ENCODE data around the gene IER5L.

Gene IER5L

GRCh38 chr9:129128689-129129088, 49.4 kb downstream of the IER5L start:
- no peak for ATAC-seq
- TF ChIP-seq ZC3H10 (CRISPR knock-in tag; IDR thresholded peaks at IDR 0.05) (no peak), ZFP3 (CRISPR knock-in tag; IDR thresholded peaks at IDR 0.05) (no peak), POU6F1 (CRISPR knock-in tag; IDR thresholded peaks at IDR 0.05; ENCODE audit: borderline replicate concordance, low read depth) (no peak), BACH2 (CRISPR knock-in tag; IDR thresholded peaks at IDR 0.05; ENCODE audit: borderline replicate concordance) (no peak)

- no peak for TF ChIP-seq PPARA (CRISPR knock-in tag; IDR thresholded peaks at IDR 0.05; ENCODE audit: borderline replicate concordance)
- no peak for TF ChIP-seq ZFP30 (CRISPR knock-in tag; IDR thresholded peaks at IDR 0.05)
- no peak for TF ChIP-seq CSRNP3 (CRISPR knock-in tag; IDR thresholded peaks at IDR 0.05)
- no peak for TF ChIP-seq OSR1 (CRISPR knock-in tag; IDR thresholded peaks at IDR 0.05)
- no peak for TF ChIP-seq GLIS3 (CRISPR knock-in tag; IDR thresholded peaks at IDR 0.05)
- TF ChIP-seq ESRRG (CRISPR knock-in tag; IDR thresholded peaks at IDR 0.05): no peak
- TF ChIP-seq ARNTL (CRISPR knock-in tag; IDR thresholded peaks at IDR 0.05; ENCODE audit: borderline replicate concordance, low read depth): no peak
- TF ChIP-seq CREB5 (CRISPR knock-in tag; IDR thresholded peaks at IDR 0.05; ENCODE audit: low read depth): no peak
- no peak for TF ChIP-seq ISL1 (CRISPR knock-in tag; IDR thresholded peaks at IDR 0.05)
- no peak for TF ChIP-seq SNAI2 (CRISPR knock-in tag; IDR thresholded peaks at IDR 0.05)
- no peak for TF ChIP-seq BACH2 (CRISPR knock-in tag; IDR thresholded peaks at IDR 0.05; ENCODE audit: borderline replicate concordance)
- TF ChIP-seq CSDC2 (CRISPR knock-in tag; IDR thresholded peaks at IDR 0.05): no peak
- no peak for ATAC-seq
Measured at GRCh38 chr9:129126749-129127618, 51.1 kb downstream of the IER5L start.
